SU-DHL-6 (cell line): Measurements from ENCODE around the gene ADSS1.

ENCODE experiments used
- EZH2phosphoT487 ChIP-seq: fragments of 200-600 bp; sonication (generic), shearing (Covaris generic); conservative IDR thresholded peaks from 2 replicates; pipeline ENCODE4 v1.6.1; 2018; ENCODE audit warnings: mild to moderate bottlenecking, antibody characterized with exemption, low read length, moderate library complexity, mixed read lengths
- TF ChIP-seq, protein P1 (sequence below): fragments of 200-600 bp; sonication (generic); IDR thresholded peaks from one replicate; pipeline ENCODE4 v1.5.1; 2017; ENCODE audit warnings: antibody characterized with exemption, mild to moderate bottlenecking, low read length, moderate library complexity; ENCODE audit not compliant: insufficient read depth, poor library complexity, severe bottlenecking

DNA sequence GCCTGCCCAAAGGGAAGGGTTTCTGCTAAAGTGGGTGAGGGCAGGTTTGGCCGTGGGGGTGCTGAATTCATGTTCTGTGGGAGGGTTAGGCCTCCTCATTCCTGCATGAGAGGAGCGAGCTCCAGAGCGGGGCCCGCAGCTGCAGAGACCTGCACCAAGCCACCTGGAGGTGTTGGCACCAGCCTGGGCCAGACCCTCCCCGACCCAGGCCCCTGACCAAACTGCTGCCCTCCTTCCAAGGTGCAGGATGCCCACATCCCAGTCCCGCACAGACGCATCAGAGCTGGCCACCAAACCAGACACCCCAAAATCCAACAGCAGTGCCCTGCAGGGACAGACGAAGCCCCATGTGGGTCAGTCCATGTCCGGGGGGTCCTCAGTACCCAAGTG lies 10.6 kb downstream of the ADSS1 start:
- no peak for TF ChIP-seq EZH2phosphoT487
- TF ChIP-seq, protein P1, sequence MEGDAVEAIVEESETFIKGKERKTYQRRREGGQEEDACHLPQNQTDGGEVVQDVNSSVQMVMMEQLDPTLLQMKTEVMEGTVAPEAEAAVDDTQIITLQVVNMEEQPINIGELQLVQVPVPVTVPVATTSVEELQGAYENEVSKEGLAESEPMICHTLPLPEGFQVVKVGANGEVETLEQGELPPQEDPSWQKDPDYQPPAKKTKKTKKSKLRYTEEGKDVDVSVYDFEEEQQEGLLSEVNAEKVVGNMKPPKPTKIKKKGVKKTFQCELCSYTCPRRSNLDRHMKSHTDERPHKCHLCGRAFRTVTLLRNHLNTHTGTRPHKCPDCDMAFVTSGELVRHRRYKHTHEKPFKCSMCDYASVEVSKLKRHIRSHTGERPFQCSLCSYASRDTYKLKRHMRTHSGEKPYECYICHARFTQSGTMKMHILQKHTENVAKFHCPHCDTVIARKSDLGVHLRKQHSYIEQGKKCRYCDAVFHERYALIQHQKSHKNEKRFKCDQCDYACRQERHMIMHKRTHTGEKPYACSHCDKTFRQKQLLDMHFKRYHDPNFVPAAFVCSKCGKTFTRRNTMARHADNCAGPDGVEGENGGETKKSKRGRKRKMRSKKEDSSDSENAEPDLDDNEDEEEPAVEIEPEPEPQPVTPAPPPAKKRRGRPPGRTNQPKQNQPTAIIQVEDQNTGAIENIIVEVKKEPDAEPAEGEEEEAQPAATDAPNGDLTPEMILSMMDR, result no peak
